Glutamatergic neuron (in vitro differentiated cells): ENCODE results near the gene CUTC. TPM values are rescaled to one million over a fixed set of nuclear protein-coding genes. Genes with fewer than 3 reads are reported as not detected.

ENCODE experiments used
- DNase-seq: peaks from one replicate; pipeline ENCODE4 v3.0.0; 2022
- H3K27ac Mint-ChIP-seq: one replicate; pipeline ENCODE4 v1.8.0; 2020; ENCODE audit warnings: mild to moderate bottlenecking, mixed read lengths, inconsistent platforms; ENCODE audit not compliant: unreplicated experiment
- H3K27me3 Mint-ChIP-seq: one replicate; pipeline ENCODE4 v1.8.0; 2020; ENCODE audit warnings: mild to moderate bottlenecking, moderate library complexity, mixed read lengths, inconsistent platforms; ENCODE audit not compliant: unreplicated experiment
- H3K36me3 Mint-ChIP-seq: one replicate; pipeline ENCODE4 v1.8.0; 2020; ENCODE audit warnings: mild to moderate bottlenecking, mixed read lengths, inconsistent platforms; ENCODE audit not compliant: unreplicated experiment
- H3K4me1 Mint-ChIP-seq: one replicate; pipeline ENCODE4 v1.8.0; 2020; ENCODE audit warnings: mild to moderate bottlenecking, low read depth, mixed read lengths, inconsistent platforms; ENCODE audit not compliant: unreplicated experiment
- H3K4me3 Mint-ChIP-seq: one replicate; pipeline ENCODE4 v1.8.0; 2020; ENCODE audit warnings: mild to moderate bottlenecking, mixed read lengths, inconsistent platforms; ENCODE audit not compliant: unreplicated experiment
- H3K9me3 Mint-ChIP-seq: one replicate; pipeline ENCODE4 v1.8.0; 2020; ENCODE audit warnings: mild to moderate bottlenecking, moderate library complexity, mixed read lengths, inconsistent platforms; ENCODE audit not compliant: unreplicated experiment
- CTCF ChIP-seq: fragments of 200-600 bp; sonication (generic); IDR thresholded peaks from one replicate; pipeline ENCODE4 v1.5.0; 2021; ENCODE audit not compliant: partially characterized antibody, unreplicated experiment
- long read RNA-seq: library from polyadenylated mRNA; unstranded; transcript quantifications from one replicate; pipeline ENCODE4 v2.0.0, GENCODE V29; 2020; ENCODE audit not compliant: unreplicated experiment
- total RNA-seq: library from RNA; stranded (reverse); fragmentation: NEBNext Ultra II Directional; extraction: Animal tissue kit (Norgen Biotek cat#: 25700); gene quantifications from one replicate; pipeline ENCODE4 v1.2.1, GENCODE V29; 2021; ENCODE audit not compliant: unreplicated experiment

Gene CUTC
- total RNA-seq: 10.5 TPM
- long read RNA-seq, transcript CUTC-202 (9 exons, 1,346 nt): major isoform, 11 of 16 reads
- long read RNA-seq, partial matches to known transcripts: 0 of 16 reads
- long read RNA-seq, other reads (novel, unspliced or antisense): 1 of 16 reads

- TF ChIP-seq CTCF: peak; percentile 10
- H3K9me3 Mint-ChIP-seq: peaks cover 3% of the 10 kb centered on the region
- peak; percentile 97 for DNase-seq
Observed at GRCh38 chr10:99732033-99732842, at the start of gene CUTC, which contains the start of gene COX15. Gene CUTC (plus strand): TSS chr10:99732234. CDS start chr10:99732349, 115 bp downstream. Gene COX15 (minus strand): TSS chr10:99732127. CDS start chr10:99732049, 78 bp downstream.

GRCh38 chr10:99682752-99683151, 49.3 kb upstream of the CUTC start:
- TF ChIP-seq CTCF: peak; percentile 19
- Mint-ChIP-seq H3K36me3 (no peaks in the 10 kb centered on the region), H3K27ac (no peak overlapping the region), H3K9me3 (no peaks in the 10 kb centered on the region), H3K4me1 (no peaks in the 10 kb centered on the region), H3K4me3 (no peak overlapping the region), H3K27me3 (no peaks in the 10 kb centered on the region)
- no peak for DNase-seq

More at GRCh38 chr10:99732033-99732842, at the start of gene CUTC, which contains the start of gene COX15:
- Mint-ChIP-seq H3K36me3 (no peaks in the 10 kb centered on the region), H3K4me1 (peaks cover 6% of the 10 kb centered on the region), H3K27ac (peak within 1 kb of the TSS; percentile 97), H3K4me3 (peak within 1 kb of the TSS; percentile 99), H3K27me3 (no peaks in the 10 kb centered on the region)

GRCh38 chr10:99685597-99685967, 46.5 kb upstream of the CUTC start:
- Mint-ChIP-seq H3K36me3 (no peaks in the 10 kb centered on the region), H3K4me3 (no peak overlapping the region), H3K9me3 (no peaks in the 10 kb centered on the region), H3K27ac (no peak overlapping the region), H3K4me1 (no peaks in the 10 kb centered on the region), H3K27me3 (no peaks in the 10 kb centered on the region)
- DNase-seq: no peak
- TF ChIP-seq CTCF: no peak

- no peak for TF ChIP-seq CTCF
- H3K27me3 Mint-ChIP-seq: no peaks in the 10 kb centered on the region
- DNase-seq: no peak
- no peaks in the 10 kb centered on the region for H3K9me3 Mint-ChIP-seq
- no peaks in the 10 kb centered on the region for H3K4me1 Mint-ChIP-seq
- no peak overlapping the region for H3K27ac Mint-ChIP-seq
- no peak overlapping the region for H3K4me3 Mint-ChIP-seq
- no peaks in the 10 kb centered on the region for H3K36me3 Mint-ChIP-seq
Observed at GRCh38 chr10:99689461-99689860, 42.6 kb upstream of the CUTC start.

GRCh38 chr10:99693933-99694583, 38.0 kb upstream of the CUTC start:
- H3K27me3 Mint-ChIP-seq: no peaks in the 10 kb centered on the region
- DNase-seq: no peak
- no peak overlapping the region for H3K27ac Mint-ChIP-seq
- H3K4me1 Mint-ChIP-seq: no peaks in the 10 kb centered on the region
- H3K4me3 Mint-ChIP-seq: no peak overlapping the region
- no peaks in the 10 kb centered on the region for H3K9me3 Mint-ChIP-seq
- no peak for TF ChIP-seq CTCF
- H3K36me3 Mint-ChIP-seq: no peaks in the 10 kb centered on the region
